ENCODE data around the gene ST7L. TPM values are rescaled to one million over a fixed set of nuclear protein-coding genes. Genes with fewer than 3 reads are reported as not detected.
A peak's percentile ranks its signal among the peaks of the same experiment; 100 is the strongest.

The ST7L gene
- total and polyA plus RNA-seq, 7 donors: 9.0 to 13.7 (median 12.1) TPM

- H3K9me3 ChIP-seq: no peaks in the 10 kb centered on the region
- H3K4me1 ChIP-seq: peaks cover 12% of the 10 kb centered on the region
- TF ChIP-seq CTCF (IDR thresholded peaks at IDR 0.05): no peak
- peaks cover 0 to 64% (median 19%) of the 10 kb centered on the region in 3 donors for H3K27me3 ChIP-seq (ENCODE audit: insufficient read depth in 3 of 3, low read length in 2 of 3)
- 11 to 16% (median 12%) methylated on average over 41 to 66 of the region's 66 CpGs for WGBS, 3 donors
- H3K27ac ChIP-seq: no peak overlapping the region
- no peaks in the 10 kb centered on the region for H3K36me3 ChIP-seq (ENCODE audit: insufficient read depth in 1 of 2, low read depth in 1 of 2)
- intact Hi-C loops (cut with DNase I): no loop called here
- H3K4me3 ChIP-seq: peak overlapping the region; percentile 68
- ATAC-seq (peak in 2 of 4 donors; percentile 28 to 48), DNase-seq (peak in 1 of 2 donors; percentile 26)
Observed at GRCh38 chr1:112509005-112509659, 109.8 kb downstream of the ST7L start.

GRCh38 chr1:112508278-112509004 is 110.5 kb downstream of the ST7L start, which contains the start of gene WNT2B:
Gene WNT2B, plus strand, starts transcription at chr1:112508965. Its CDS starts 298 bp downstream, at chr1:112509263.
- ATAC-seq: peak; percentile 39 to 63 (median 54)
- intact Hi-C loops (cut with DNase I): no loop called here

GRCh38 chr1:112507921-112508277 is 111.0 kb downstream of the ST7L start:
- peaks cover 12% of the 10 kb centered on the region for H3K4me1 ChIP-seq
- ATAC-seq: no peak
- no peak for TF ChIP-seq CTCF (IDR thresholded peaks at IDR 0.05)
- peak overlapping the region; percentile 68 for H3K4me3 ChIP-seq
- intact Hi-C loops (cut with DNase I): no loop called here
- 0 to 3% (median 1%) methylated on average over 14 to 15 of the region's 15 CpGs for WGBS, 3 donors
- H3K36me3 ChIP-seq (ENCODE audit: insufficient read depth in 1 of 2, low read depth in 1 of 2): no peaks in the 10 kb centered on the region
- no peaks in the 10 kb centered on the region for H3K9me3 ChIP-seq
- no peak for DNase-seq
- peaks cover 0 to 75% (median 19%) of the 10 kb centered on the region in 3 donors for H3K27me3 ChIP-seq (ENCODE audit: insufficient read depth in 3 of 3, low read length in 2 of 3)
- no peak overlapping the region for H3K27ac ChIP-seq

More at GRCh38 chr1:112508278-112509004, 110.5 kb downstream of the ST7L start, which contains the start of gene WNT2B:
- H3K4me3 ChIP-seq: peak within 1 kb of the TSS; percentile 68
- 0 to 2% (median 0%) methylated on average over 59 to 69 of the region's 69 CpGs for WGBS, 3 donors
- H3K27me3 ChIP-seq (ENCODE audit: insufficient read depth in 3 of 3, low read length in 2 of 3): peaks cover 0 to 71% (median 19%) of the 10 kb centered on the region in 3 donors
- peak in 1 of 2 donors; percentile 33 for DNase-seq
- H3K4me1 ChIP-seq: peaks cover 12% of the 10 kb centered on the region
- TF ChIP-seq CTCF (IDR thresholded peaks at IDR 0.05): no peak
- no peak within 1 kb of the TSS for H3K27ac ChIP-seq
- H3K36me3 ChIP-seq (ENCODE audit: insufficient read depth in 1 of 2, low read depth in 1 of 2): no peaks in the 10 kb centered on the region
- no peaks in the 10 kb centered on the region for H3K9me3 ChIP-seq

GRCh38 chr1:112507336-112507735 is 111.6 kb downstream of the ST7L start:
- peaks cover 0 to 81% (median 19%) of the 10 kb centered on the region in 3 donors for H3K27me3 ChIP-seq (ENCODE audit: insufficient read depth in 3 of 3, low read length in 2 of 3)
- H3K9me3 ChIP-seq: no peaks in the 10 kb centered on the region
- H3K4me1 ChIP-seq: peaks cover 13% of the 10 kb centered on the region
- no peak for TF ChIP-seq CTCF (IDR thresholded peaks at IDR 0.05)
- H3K4me3 ChIP-seq: no peak overlapping the region
- H3K27ac ChIP-seq: no peak overlapping the region
- WGBS, 3 donors: 71 to 77% (median 73%) methylated on average over 9 of the region's 9 CpGs
- intact Hi-C loops (cut with DNase I): no loop called here
- no peak for DNase-seq
- no peaks in the 10 kb centered on the region for H3K36me3 ChIP-seq (ENCODE audit: insufficient read depth in 1 of 2, low read depth in 1 of 2)
- no peak for ATAC-seq
